NCI-H345 treated with DMSO at 0.1 percent for 48 hours (cell line): Measurements from ENCODE around the gene SH2D3C.

ENCODE experiments used
- DNase-seq: peaks from one replicate; lab custom pipeline; 2025; ENCODE audit not compliant: unreplicated experiment; lab: John Stamatoyannopoulos, UW

Gene SH2D3C

GRCh38 chr9:127778280-127779135, at the start of gene SH2D3C:
Gene SH2D3C (minus strand): TSS chr9:127778666. CDS start chr9:127778627, 39 bp downstream.
- no peak for DNase-seq

- DNase-seq, result no peak
Observed at GRCh38 chr9:127826253-127826913, 47.9 kb upstream of the SH2D3C start.

- no peak for DNase-seq
Observed at GRCh38 chr9:127825319-127826051, 47.0 kb upstream of the SH2D3C start.

GRCh38 chr9:127822108-127822507, 43.6 kb upstream of the SH2D3C start:
- DNase-seq, result no peak

- no peak for DNase-seq
Observed at GRCh38 chr9:127818574-127818973, 40.1 kb upstream of the SH2D3C start.

GRCh38 chr9:127817881-127818434, 39.5 kb upstream of the SH2D3C start:
- no peak for DNase-seq

- no peak for DNase-seq
Observed at GRCh38 chr9:127816728-127817127, 38.3 kb upstream of the SH2D3C start.

GRCh38 chr9:127816362-127816725, 37.9 kb upstream of the SH2D3C start:
- DNase-seq, result no peak

- DNase-seq, result no peak
Observed at GRCh38 chr9:127815512-127816361, 37.3 kb upstream of the SH2D3C start.

- no peak for DNase-seq
Observed at GRCh38 chr9:127814619-127815511, 36.4 kb upstream of the SH2D3C start.

- DNase-seq, result no peak
Observed at GRCh38 chr9:127813686-127814226, 35.3 kb upstream of the SH2D3C start.

GRCh38 chr9:127812936-127813675, 34.6 kb upstream of the SH2D3C start:
- no peak for DNase-seq

- DNase-seq, result no peak
Observed at GRCh38 chr9:127812011-127812410, 33.5 kb upstream of the SH2D3C start.

- DNase-seq, result no peak
Observed at GRCh38 chr9:127810378-127811187, 32.1 kb upstream of the SH2D3C start.

- DNase-seq, result no peak
Observed at GRCh38 chr9:127809540-127810377, 31.3 kb upstream of the SH2D3C start.

- DNase-seq, result no peak
Observed at GRCh38 chr9:127809002-127809539, 30.6 kb upstream of the SH2D3C start.
